Glutamatergic neuron (in vitro differentiated cells): ENCODE data around the gene LRRK1. TPM values are rescaled to one million over a fixed set of nuclear protein-coding genes. Genes with fewer than 3 reads are reported as not detected.

Experiments
- DNase-seq: peaks from one replicate; pipeline ENCODE4 v3.0.0; 2022
- H3K27ac Mint-ChIP-seq: one replicate; pipeline ENCODE4 v1.8.0; 2020; ENCODE audit warnings: mild to moderate bottlenecking, mixed read lengths, inconsistent platforms; ENCODE audit not compliant: unreplicated experiment
- H3K27me3 Mint-ChIP-seq: one replicate; pipeline ENCODE4 v1.8.0; 2020; ENCODE audit warnings: mild to moderate bottlenecking, moderate library complexity, mixed read lengths, inconsistent platforms; ENCODE audit not compliant: unreplicated experiment
- H3K36me3 Mint-ChIP-seq: one replicate; pipeline ENCODE4 v1.8.0; 2020; ENCODE audit warnings: mild to moderate bottlenecking, mixed read lengths, inconsistent platforms; ENCODE audit not compliant: unreplicated experiment
- H3K4me1 Mint-ChIP-seq: one replicate; pipeline ENCODE4 v1.8.0; 2020; ENCODE audit warnings: mild to moderate bottlenecking, low read depth, mixed read lengths, inconsistent platforms; ENCODE audit not compliant: unreplicated experiment
- H3K4me3 Mint-ChIP-seq: one replicate; pipeline ENCODE4 v1.8.0; 2020; ENCODE audit warnings: mild to moderate bottlenecking, mixed read lengths, inconsistent platforms; ENCODE audit not compliant: unreplicated experiment
- H3K9me3 Mint-ChIP-seq: one replicate; pipeline ENCODE4 v1.8.0; 2020; ENCODE audit warnings: mild to moderate bottlenecking, moderate library complexity, mixed read lengths, inconsistent platforms; ENCODE audit not compliant: unreplicated experiment
- total RNA-seq: library from RNA; stranded (reverse); fragmentation: NEBNext Ultra II Directional; extraction: Animal tissue kit (Norgen Biotek cat#: 25700); gene quantifications from one replicate; pipeline ENCODE4 v1.2.1, GENCODE V29; 2021; ENCODE audit not compliant: unreplicated experiment
- TF ChIP-seq, protein P1 (sequence below): fragments of 200-600 bp; sonication (generic); IDR thresholded peaks from one replicate; pipeline ENCODE4 v1.5.0; 2021; ENCODE audit not compliant: partially characterized antibody, unreplicated experiment

The LRRK1 gene
- total RNA-seq, 1 donor from 2014 or later: 1.5 TPM

DNA sequence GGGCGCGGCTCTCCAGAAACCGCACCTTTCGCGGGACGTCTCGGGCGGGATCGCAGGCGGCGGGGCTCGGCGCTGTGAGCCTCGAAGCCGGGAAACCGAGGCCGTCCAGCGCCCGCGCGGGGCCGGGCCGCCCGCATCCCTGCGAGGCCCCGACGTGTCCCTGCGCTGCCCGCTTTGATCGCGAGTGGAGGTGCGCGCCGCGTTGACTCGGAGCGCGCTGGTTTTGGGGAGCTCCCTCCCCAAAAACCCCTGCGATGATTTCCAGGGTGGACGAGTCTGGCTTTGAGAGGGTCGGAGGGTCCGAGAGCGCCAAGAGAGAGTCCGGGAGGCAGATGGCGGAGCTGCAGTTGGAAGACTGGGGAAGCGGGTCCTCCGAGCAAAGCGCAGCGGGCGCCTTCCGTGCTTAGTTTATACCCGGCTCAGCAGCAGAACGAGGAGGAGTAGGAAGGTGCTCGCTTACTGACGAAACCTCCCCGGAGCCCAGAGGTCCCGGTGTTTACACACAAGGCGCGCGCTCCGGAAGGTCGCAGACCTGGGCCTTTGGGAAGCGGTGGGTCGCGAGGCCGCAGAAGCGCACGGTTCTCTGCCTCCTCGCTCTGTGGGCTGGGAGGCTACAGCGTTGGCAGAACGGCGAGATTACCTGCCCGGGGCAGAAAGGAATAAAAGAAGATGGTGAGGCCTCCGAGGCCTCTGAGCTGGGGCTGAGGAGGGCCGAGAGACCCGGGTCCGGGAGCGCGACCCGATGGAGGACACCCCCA is 38.8 kb upstream of the LRRK1 start:
- Mint-ChIP-seq H3K4me1 (no peaks in the 10 kb centered on the region), H3K27me3 (peaks cover 21% of the 10 kb centered on the region), H3K4me3 (peak overlapping the region; percentile 79), H3K27ac (no peak overlapping the region), H3K9me3 (peaks cover 10% of the 10 kb centered on the region), H3K36me3 (no peaks in the 10 kb centered on the region)
- peak; percentile 40 for DNase-seq
- TF ChIP-seq, protein P1, sequence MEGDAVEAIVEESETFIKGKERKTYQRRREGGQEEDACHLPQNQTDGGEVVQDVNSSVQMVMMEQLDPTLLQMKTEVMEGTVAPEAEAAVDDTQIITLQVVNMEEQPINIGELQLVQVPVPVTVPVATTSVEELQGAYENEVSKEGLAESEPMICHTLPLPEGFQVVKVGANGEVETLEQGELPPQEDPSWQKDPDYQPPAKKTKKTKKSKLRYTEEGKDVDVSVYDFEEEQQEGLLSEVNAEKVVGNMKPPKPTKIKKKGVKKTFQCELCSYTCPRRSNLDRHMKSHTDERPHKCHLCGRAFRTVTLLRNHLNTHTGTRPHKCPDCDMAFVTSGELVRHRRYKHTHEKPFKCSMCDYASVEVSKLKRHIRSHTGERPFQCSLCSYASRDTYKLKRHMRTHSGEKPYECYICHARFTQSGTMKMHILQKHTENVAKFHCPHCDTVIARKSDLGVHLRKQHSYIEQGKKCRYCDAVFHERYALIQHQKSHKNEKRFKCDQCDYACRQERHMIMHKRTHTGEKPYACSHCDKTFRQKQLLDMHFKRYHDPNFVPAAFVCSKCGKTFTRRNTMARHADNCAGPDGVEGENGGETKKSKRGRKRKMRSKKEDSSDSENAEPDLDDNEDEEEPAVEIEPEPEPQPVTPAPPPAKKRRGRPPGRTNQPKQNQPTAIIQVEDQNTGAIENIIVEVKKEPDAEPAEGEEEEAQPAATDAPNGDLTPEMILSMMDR: no peak

DNA sequence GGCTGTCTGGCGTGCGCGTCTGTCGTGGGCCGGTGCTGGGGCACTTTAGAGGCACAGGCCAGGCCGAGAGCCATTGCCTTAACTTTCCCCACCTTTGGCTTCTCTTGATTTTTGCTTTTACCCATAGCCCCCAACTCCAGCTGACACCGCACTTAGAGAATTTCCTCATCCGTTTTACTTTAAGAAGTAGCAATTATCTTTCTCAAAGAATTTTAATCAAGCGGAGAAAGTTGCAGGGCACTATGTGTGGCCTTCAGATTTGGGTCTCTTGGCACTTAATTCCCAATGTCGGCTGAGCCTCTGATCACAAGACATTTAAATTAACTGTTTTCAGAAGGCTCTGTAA is 38.3 kb upstream of the LRRK1 start:
- Mint-ChIP-seq H3K4me1 (no peaks in the 10 kb centered on the region), H3K27me3 (peaks cover 21% of the 10 kb centered on the region), H3K9me3 (peaks cover 10% of the 10 kb centered on the region), H3K4me3 (peak overlapping the region; percentile 79), H3K27ac (no peak overlapping the region), H3K36me3 (no peaks in the 10 kb centered on the region)
- TF ChIP-seq, protein P1: no peak
- no peak for DNase-seq

DNA sequence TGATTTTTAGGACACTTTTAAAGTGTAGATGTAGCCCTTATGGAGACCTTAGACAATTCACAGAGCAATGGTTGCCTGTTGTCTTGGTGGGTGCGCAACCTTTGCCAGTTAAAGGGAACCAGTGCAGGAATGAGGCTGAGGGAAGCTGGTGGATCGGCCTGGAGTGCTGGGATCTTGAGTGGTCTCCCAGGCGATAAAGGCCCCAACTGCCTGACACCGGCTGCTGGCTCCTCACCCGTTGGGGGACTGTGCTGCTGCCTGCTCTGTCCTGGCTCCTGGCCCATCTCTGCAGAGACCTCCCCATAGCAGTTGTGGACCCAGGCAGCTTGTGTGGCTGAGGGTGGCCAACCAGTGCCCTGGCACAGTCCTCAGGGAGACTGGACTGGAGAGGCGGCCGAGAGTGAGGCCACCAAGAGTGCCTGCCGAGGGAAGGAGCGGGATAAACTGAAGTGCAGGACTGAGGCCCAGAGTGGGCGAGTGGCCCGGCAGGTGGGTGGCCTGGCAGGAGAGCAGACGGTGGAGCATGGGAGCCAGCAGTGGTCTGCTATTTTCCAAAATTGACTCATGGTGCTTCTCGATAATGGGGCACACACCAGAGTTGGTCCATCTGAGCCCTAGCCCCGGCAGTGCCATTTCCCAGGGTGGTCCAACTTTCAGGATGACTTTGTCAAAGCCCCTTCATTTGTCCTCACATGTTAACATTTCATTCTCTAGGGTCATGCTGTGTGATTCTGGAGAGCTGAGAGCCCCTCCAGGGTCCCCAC is 37.4 kb upstream of the LRRK1 start:
- no peak for DNase-seq
- H3K27ac Mint-ChIP-seq: no peak overlapping the region
- TF ChIP-seq, protein P1: no peak
- H3K27me3 Mint-ChIP-seq: peaks cover 19% of the 10 kb centered on the region
- no peaks in the 10 kb centered on the region for H3K4me1 Mint-ChIP-seq
- H3K9me3 Mint-ChIP-seq: peaks cover 10% of the 10 kb centered on the region
- H3K36me3 Mint-ChIP-seq: no peaks in the 10 kb centered on the region
- H3K4me3 Mint-ChIP-seq: no peak overlapping the region

DNA sequence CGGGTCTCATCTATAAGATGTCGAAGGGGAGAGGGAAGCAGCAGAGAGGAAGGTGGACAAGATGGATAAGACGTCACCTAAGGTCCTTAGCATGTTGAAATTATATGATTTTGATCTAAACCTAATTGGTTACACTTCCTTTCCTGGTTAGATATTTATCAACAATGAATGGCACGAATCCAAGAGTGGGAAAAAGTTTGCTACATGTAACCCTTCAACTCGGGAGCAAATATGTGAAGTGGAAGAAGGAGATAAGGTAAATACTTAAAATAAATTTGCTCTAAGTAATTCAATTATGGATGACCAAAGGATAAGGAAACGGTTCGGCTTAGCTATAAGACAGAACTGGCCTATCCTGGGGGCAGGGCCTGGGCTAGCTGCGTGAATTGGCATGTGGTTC is 34.0 kb upstream of the LRRK1 start:
- Mint-ChIP-seq H3K27ac (no peak overlapping the region), H3K36me3 (no peaks in the 10 kb centered on the region), H3K9me3 (peaks cover 4% of the 10 kb centered on the region), H3K4me3 (no peak overlapping the region), H3K4me1 (no peaks in the 10 kb centered on the region), H3K27me3 (peaks cover 14% of the 10 kb centered on the region)
- no peak for DNase-seq
- TF ChIP-seq, protein P1: no peak

DNA sequence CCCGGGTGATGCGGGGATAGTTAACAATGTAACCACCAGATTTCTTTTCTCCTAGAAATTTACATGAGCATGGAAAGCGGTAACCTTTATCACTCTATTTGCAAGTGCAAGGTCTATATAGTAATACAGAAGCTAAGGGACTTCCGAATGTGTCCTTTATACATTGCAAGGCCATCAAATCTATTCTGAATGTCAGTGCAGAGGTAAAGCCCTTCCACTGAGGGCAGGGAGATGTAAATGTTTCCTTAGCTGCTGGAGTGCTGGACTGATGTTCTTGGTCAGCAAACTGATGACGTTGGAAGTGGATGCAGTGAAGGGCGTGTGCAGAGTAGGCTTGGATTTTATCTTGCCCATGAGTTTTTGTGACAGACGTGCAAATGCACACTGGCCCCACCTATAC is 33.3 kb upstream of the LRRK1 start:
- TF ChIP-seq, protein P1: no peak
- Mint-ChIP-seq H3K27me3 (peaks cover 8% of the 10 kb centered on the region), H3K4me3 (no peak overlapping the region)

More for the DNA sequence above, 33.3 kb upstream of the LRRK1 start:
- no peaks in the 10 kb centered on the region for H3K4me1 Mint-ChIP-seq
- peaks cover 4% of the 10 kb centered on the region for H3K9me3 Mint-ChIP-seq
- no peak overlapping the region for H3K27ac Mint-ChIP-seq
- no peak for DNase-seq
- H3K36me3 Mint-ChIP-seq: no peaks in the 10 kb centered on the region
